NOMO-1 treated with DMSO at 0.1 percent for 48 hours (cell line): ENCODE measurements around the gene PLSCR5.

Experiments used
- DNase-seq: peaks from one replicate; lab custom pipeline; 2025; ENCODE audit not compliant: unreplicated experiment; lab: John Stamatoyannopoulos, UW

PLSCR5 gene

DNA sequence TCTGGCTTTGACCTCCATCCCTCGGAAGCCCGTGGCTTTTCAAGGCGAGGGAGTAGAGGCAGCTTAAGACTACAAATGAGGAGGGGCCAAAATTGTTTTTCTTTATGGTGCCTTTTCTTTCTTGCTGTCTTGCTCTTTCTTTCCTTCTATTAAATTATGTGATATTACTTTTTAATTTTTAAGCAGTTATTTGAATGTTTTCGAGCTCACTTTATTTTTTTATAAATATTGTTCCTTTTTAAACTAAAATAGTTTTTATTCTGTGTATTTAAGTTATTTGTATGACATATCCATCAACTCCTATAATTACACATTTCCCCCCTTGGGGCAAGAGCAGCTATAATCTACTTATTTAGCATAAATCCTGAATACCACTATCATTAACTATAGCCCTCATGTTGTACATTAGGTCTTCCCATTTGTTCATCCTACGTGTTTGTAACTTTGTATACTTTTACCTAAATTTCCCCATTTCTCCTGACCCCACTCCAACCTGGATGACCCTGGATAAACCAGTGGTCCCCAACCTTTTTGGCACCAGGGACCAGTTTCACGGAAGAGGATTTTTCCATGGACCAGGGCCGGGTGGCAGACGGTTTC is 60.1 kb downstream of the PLSCR5 start:
- no peak for DNase-seq

DNA sequence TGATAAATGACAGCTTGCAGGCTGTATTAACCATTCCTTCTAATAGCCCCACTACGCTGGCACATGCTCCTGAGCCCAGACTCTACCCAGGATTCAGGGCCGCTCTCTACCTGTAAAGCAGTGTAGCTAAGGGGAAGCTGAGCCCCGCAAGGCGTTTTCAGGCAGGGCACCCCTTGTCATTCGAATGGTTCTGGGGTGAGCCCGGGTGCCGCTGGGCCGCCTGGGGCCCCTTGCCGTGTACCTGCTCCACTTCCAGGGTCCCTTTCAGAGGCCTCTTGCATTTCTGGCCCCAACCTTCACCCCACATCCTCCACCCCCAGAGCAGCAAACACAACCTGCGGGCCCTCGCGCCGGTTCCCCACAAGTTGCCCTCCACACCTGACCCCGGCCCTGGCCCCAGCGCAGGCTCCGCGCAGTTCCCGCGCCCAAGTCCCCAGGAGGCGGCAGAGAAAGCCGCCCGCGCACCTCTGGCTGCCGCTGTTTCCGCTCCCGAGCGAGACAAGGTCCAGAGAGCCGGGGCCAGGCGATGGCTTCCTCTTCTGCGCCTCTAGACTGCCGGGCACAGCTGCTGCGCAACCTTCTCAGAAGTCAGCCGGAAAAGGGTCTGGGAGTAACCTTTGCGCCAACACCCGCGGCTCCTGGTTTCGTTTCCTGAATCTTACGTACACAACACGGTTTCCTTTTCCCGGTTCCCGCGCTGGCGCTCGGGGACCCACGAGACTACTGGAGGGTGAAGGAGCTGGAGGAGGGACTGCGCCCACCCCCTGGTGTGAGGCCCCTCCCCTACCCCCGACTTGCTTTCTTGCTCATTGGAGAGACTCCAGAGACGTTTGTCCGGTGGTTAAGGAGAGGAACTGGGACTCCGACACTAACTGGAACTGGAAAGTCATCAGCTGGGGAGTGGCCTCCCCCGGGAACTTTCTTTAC is 60.9 kb downstream of the PLSCR5 start, which contains the start of gene PLSCR1:
Gene PLSCR1 (minus strand): TSS at position 606 of the 927 bp plus-strand sequence. CDS start 8,055 bp downstream, outside the sequence.
- DNase-seq = peak; percentile 99

DNA sequence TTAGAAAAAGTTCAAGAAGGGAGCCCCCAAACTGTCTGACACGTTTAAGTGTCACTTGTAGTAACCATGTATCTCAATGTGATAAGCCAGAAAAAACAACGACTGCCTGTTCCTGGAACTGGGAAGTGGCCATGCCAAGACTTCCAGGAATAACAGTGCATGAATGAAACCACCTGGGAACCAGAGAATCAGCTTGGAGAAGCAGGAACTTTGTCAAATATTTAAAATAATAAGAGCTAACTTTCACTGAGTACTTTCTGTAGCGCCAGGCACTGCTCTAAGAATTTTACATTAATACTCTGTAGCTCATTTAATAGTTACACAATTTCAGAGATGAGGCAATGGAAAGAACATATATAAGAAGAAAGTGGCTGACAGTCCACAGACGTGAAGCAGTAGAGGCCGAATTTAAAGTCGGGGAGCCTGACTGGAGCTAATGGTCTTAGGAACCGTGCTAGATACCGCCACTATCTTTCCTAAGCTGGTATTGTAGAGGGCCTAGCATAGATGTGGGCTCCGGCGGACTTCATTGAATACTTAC is 61.6 kb downstream of the PLSCR5 start:
- peak; percentile 13 for DNase-seq

DNA sequence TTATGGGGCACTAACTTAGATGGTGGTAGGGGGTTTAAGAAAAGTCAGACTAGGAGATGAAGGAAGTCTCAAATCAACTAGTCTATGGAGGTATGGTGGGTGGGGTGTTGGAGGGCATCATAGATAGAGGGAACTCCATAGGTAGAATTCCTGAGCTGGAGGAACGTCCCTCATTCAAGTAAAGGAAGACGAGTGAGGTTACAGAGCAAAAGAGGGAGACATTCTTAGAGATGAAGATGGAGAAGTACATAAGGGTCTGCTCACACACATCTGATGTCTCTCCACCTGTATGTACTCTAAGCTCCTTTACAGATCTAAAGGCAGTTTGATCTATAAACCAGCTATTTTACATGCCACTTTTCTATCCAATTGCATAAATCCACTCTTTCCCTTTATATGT is 62.2 kb downstream of the PLSCR5 start:
- DNase-seq = no peak

DNA sequence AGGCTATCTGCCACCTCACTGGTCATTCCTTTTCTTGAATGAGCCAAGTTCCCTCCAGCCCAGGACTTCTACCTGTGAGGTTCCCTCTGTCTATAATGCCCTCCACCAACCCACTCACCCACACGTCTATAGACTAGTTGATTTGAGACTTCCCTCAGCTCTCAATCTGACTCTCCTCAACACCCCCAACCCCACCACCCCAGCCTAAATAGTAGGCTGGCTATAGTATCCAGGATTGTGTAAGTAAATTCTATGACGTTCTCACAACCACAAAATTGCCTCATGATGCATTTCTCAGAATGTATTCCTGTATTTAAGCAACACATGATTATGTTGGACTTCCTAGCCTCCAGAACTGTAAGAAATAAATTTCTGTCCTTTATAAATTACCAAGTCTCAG is 63.0 kb downstream of the PLSCR5 start:
- peak; percentile 43 for DNase-seq

DNA sequence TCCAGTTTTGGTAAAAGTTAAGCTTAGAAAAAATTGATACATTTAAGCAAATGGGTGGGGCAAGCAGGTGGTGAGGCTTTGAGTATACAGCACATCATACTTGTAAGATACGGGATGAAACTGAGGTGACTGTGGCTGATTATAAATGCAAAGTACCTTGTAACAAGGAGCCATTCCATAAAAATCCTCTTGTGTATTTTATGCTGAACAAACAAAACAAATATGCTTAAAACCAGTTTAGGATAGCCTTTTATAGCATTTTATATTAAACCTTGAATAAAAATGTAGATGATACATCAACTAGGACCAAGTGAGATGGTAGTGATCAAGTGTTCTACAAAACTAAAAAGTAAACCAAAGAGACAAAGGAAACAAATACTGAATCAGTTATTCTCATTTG is 64.2 kb downstream of the PLSCR5 start:
- no peak for DNase-seq

DNA sequence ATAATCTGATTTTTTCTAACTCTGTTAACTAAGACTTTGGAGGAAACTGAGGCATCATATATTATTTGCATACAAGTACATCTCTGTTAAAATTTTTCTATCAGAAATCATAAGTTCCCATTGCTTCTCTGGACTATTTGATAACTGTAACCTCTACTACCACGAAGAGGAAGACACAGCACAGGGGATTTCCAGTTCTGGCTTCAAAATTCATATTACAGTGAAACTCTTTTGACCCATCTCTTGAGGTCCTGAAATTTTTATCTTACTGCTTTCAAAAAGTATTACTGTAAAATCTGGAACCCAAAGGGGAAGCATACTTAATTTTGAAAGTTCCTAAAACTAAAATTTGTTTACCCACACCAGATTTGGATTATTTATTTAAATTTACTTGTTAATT is 64.9 kb downstream of the PLSCR5 start:
- no peak for DNase-seq

DNA sequence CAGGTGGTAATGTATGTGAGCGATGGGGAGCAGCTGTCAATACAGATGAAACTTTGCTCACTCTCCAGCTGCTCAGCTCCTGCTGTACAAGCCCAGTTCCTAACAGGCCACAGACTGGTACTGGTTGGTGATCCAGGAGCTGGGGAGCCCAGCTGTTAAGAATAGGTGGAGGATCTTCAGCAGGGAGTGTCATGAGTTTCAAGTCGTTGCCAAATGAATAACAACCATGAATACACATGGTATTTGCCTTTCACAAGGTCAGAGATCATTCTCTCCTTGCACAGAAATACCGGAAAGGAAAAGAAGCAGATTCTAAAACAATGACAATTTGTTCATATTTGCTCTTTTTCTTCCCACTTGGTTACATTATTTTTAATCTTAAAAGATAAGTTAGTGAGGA is 65.8 kb downstream of the PLSCR5 start:
- no peak for DNase-seq

DNA sequence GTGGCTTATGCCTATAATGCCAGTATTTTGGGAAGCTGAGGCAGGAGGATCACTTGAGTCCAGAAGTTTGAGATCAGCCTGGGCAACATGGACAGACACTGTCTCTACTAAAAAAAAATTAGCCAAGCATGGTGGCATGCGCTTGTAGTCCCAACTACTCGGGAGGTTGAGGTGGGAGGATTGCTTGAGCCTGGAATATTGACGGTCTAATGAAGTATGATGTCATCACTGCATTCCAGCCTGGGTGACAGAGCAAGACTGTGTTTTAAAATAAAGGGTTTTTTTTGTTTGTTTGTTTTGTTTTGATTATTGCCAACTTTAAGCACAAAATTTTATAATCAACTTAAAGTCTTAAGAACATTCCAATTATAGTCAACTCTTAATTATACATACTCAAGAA is 67.5 kb downstream of the PLSCR5 start:
- DNase-seq = no peak

DNA sequence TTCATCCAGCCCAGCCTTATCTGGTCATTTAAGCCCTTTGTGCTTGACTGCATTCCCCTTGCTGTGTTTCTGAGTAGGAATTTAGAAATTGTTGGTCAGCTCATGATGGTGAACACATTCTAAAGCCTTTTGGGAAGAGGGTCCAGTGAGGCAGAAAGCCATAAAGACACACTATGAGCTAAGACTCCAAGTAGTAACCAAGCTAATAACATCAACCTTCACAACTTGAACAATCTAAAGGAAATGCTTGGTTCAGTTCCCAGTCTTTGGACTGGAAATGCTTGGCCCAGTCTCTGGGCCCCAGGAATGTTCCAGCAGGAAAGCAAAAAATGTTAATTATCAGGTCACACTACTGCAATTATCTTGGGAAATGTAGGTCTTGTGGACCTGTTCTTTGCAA is 68.5 kb downstream of the PLSCR5 start:
- DNase-seq = no peak
